GM12875 (cell line): Measurements from ENCODE around the gene C17orf100.
A peak's percentile ranks its signal among the peaks of the same experiment; 100 is the strongest.

Experiments
- H3K4me3 ChIP-seq: one replicate; pipeline ENCODE4 v1.5.1; 2011; ENCODE audit warnings: low read depth, low read length, control low read depth
- TF ChIP-seq, protein P1 (sequence below): IDR thresholded peaks from 2 replicates; pipeline ENCODE4 v1.5.1; 2011; ENCODE audit warnings: low read depth, mild to moderate bottlenecking, control low read depth, inconsistent platforms, low read length, moderate library complexity, borderline replicate concordance; ENCODE audit not compliant: insufficient read depth

The C17orf100 gene

GRCh38 chr17:6696906-6697305 is 45.3 kb downstream of the C17orf100 start:
- H3K4me3 ChIP-seq, result no peak overlapping the region
- TF ChIP-seq, protein P1, sequence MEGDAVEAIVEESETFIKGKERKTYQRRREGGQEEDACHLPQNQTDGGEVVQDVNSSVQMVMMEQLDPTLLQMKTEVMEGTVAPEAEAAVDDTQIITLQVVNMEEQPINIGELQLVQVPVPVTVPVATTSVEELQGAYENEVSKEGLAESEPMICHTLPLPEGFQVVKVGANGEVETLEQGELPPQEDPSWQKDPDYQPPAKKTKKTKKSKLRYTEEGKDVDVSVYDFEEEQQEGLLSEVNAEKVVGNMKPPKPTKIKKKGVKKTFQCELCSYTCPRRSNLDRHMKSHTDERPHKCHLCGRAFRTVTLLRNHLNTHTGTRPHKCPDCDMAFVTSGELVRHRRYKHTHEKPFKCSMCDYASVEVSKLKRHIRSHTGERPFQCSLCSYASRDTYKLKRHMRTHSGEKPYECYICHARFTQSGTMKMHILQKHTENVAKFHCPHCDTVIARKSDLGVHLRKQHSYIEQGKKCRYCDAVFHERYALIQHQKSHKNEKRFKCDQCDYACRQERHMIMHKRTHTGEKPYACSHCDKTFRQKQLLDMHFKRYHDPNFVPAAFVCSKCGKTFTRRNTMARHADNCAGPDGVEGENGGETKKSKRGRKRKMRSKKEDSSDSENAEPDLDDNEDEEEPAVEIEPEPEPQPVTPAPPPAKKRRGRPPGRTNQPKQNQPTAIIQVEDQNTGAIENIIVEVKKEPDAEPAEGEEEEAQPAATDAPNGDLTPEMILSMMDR, result no peak

- TF ChIP-seq, protein P1, result no peak
Measured at GRCh38 chr17:6698004-6698403, 46.4 kb downstream of the C17orf100 start.

GRCh38 chr17:6699997-6700947 is 48.7 kb downstream of the C17orf100 start:
- TF ChIP-seq, protein P1, result no peak
- H3K4me3 ChIP-seq, result no peak overlapping the region

More at GRCh38 chr17:6698004-6698403, 46.4 kb downstream of the C17orf100 start:
- H3K4me3 ChIP-seq, result no peak overlapping the region

DNA sequence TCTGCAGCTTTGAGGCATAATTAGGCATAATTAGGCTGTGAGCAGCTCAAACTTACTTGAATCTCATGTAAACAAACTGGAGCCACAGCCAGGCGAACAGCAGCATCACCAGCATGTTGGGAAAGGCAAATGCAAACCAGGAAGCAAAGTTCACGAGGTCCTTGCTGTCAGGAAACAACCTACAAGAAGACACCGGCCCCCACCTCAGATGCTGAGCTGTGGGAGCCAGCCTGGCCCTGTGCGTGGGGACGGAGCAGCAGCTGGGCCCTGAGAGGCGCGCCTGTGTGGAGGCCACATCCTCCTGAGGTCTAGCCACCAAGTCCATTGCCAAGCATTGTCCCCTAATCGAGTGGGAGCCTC is 49.4 kb downstream of the C17orf100 start:
- no peak overlapping the region for H3K4me3 ChIP-seq
- TF ChIP-seq, protein P1, result no peak

- TF ChIP-seq, protein P1, result peak; percentile 66
- H3K4me3 ChIP-seq, result no peak overlapping the region
Measured at GRCh38 chr17:6701719-6702118, 50.2 kb downstream of the C17orf100 start.

DNA sequence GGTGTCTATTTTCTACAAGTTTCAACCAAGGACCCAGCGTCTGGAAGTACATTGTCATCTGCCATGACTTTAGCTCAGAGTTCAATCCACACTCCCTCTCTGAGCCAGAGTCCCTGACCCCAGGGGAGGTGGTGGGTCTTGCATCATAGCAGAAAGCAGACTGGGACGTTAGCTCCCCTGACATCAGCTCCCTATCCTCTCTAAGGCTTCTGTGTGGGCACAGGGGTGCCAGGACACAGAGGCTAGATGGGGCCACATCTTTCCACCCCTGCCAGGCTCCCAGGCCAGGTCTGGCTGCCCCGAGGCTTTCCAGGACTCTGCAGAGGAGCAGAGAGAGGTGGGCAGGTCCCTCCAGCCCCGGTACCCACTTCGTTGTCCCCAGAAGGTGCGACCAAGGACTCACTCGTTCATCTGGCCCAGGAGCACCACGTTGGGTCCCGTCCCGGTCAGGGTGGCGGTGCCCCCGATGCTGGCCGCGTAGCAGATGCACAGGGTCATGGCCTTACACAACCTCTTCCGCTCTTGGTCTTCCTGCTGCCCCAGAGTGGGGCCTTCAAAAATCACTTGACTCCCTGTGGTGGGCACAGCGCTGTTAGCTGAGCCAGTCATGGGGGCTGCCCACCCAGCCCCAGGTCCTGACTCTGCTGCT is 51.1 kb downstream of the C17orf100 start:
- TF ChIP-seq, protein P1, result no peak

More for the DNA sequence above, 51.1 kb downstream of the C17orf100 start:
- no peak overlapping the region for H3K4me3 ChIP-seq
